ENCODE measurements around the gene KLHL36. TPM values are rescaled to one million over a fixed set of nuclear protein-coding genes. Genes with fewer than 3 reads are reported as not detected.
A peak's percentile ranks its signal among the peaks of the same experiment; 100 is the strongest.
"Not testable (repeated sequence)": the region's sequence is repeated elsewhere in the genome, so short reads cannot be mapped to it uniquely, and the experiment has no call there.

KLHL36 gene
- total RNA-seq, 1 donor from 2014 or later = 49.0 TPM

- H3K9me3 ChIP-seq (ENCODE audit: insufficient read depth, low read depth, low read length) = no peaks in the 10 kb centered on the region
- Mint-ChIP-seq H3K27ac (ENCODE audit: unreplicated experiment) (peak within 1 kb of the TSS; percentile 95), H3K9me3 (ENCODE audit: unreplicated experiment) (no peaks in the 10 kb centered on the region), H3K4me1 (ENCODE audit: low read depth, unreplicated experiment) (peaks cover 43% of the 10 kb centered on the region), H3K4me3 (ENCODE audit: unreplicated experiment) (peak within 1 kb of the TSS; percentile 97), H3K36me3 (ENCODE audit: low read depth, unreplicated experiment) (peaks cover 12% of the 10 kb centered on the region), H3K27me3 (ENCODE audit: low read depth, unreplicated experiment) (no peaks in the 10 kb centered on the region)
- H3K79me2 ChIP-seq (ENCODE audit: insufficient read depth, low read length) = peaks cover 47% of the 10 kb centered on the region
- FAIRE-seq (no peak), DNase-seq (ENCODE audit: low read depth) (peak; percentile 98)
- H3K4me3 ChIP-seq (ENCODE audit: insufficient read depth, low read depth, low read length) = peak within 1 kb of the TSS; percentile 85
- no peaks in the 10 kb centered on the region for H3K27me3 ChIP-seq (ENCODE audit: insufficient read depth, low read length)
- TF ChIP-seq EZH2 (IDR thresholded peaks at IDR 0.05; ENCODE audit: insufficient read depth, low read length) = no peak
- no peak for TF ChIP-seq CTCF (IDR thresholded peaks at IDR 0.05; ENCODE audit: insufficient read depth, low read depth, low read length)
- peak within 1 kb of the TSS; percentile 94 for H3K4me2 ChIP-seq (ENCODE audit: low read length)
- peak within 1 kb of the TSS; percentile 81 for H3K9ac ChIP-seq (ENCODE audit: low read length)
- H3K27ac ChIP-seq (ENCODE audit: low read depth, low read length) = peak within 1 kb of the TSS; percentile 60
- H4K20me1 ChIP-seq (ENCODE audit: insufficient read depth, low read length) = peaks cover 47% of the 10 kb centered on the region
- peaks cover 32% of the 10 kb centered on the region for H3K4me1 ChIP-seq (ENCODE audit: insufficient read depth, low read length)
- H3K36me3 ChIP-seq (ENCODE audit: insufficient read depth, low read length) = peaks cover 10% of the 10 kb centered on the region
- no peak within 1 kb of the TSS for H2AFZ ChIP-seq (ENCODE audit: low read depth, low read length)
Measured at GRCh38 chr16:84617791-84618580, 30.3 kb upstream of the KLHL36 start, which contains the start of gene COTL1. TSS of gene COTL1 (minus strand) at chr16:84618078. CDS start at chr16:84617914, 164 bp downstream.

- Histone ChIP-seq H2AFZ (ENCODE audit: low read depth, low read length) (no peak overlapping the region), H3K27ac (ENCODE audit: low read depth, low read length) (peak overlapping the region; percentile 60), H3K4me1 (ENCODE audit: insufficient read depth, low read length) (peaks cover 32% of the 10 kb centered on the region), H3K4me3 (ENCODE audit: insufficient read depth, low read depth, low read length) (no peak overlapping the region), H4K20me1 (ENCODE audit: insufficient read depth, low read length) (peaks cover 38% of the 10 kb centered on the region), H3K79me2 (ENCODE audit: insufficient read depth, low read length) (peaks cover 39% of the 10 kb centered on the region), H3K27me3 (ENCODE audit: insufficient read depth, low read length) (no peaks in the 10 kb centered on the region), H3K9me3 (ENCODE audit: insufficient read depth, low read depth, low read length) (no peaks in the 10 kb centered on the region), H3K9ac (ENCODE audit: low read length) (peak overlapping the region; percentile 59), H3K36me3 (ENCODE audit: insufficient read depth, low read length) (peaks cover 6% of the 10 kb centered on the region), H3K4me2 (ENCODE audit: low read length) (peak overlapping the region; percentile 81)
- peak; percentile 80 for FAIRE-seq
- peak; percentile 99 for DNase-seq (ENCODE audit: low read depth)
- Mint-ChIP-seq H3K4me3 (ENCODE audit: unreplicated experiment) (peak overlapping the region; percentile 69), H3K36me3 (ENCODE audit: low read depth, unreplicated experiment) (peaks cover 9% of the 10 kb centered on the region), H3K27ac (ENCODE audit: unreplicated experiment) (peak overlapping the region; percentile 95), H3K4me1 (ENCODE audit: low read depth, unreplicated experiment) (peaks cover 38% of the 10 kb centered on the region), H3K27me3 (ENCODE audit: low read depth, unreplicated experiment) (no peaks in the 10 kb centered on the region), H3K9me3 (ENCODE audit: unreplicated experiment) (no peaks in the 10 kb centered on the region)
- TF ChIP-seq EZH2 (IDR thresholded peaks at IDR 0.05; ENCODE audit: insufficient read depth, low read length) = no peak
- no peak for TF ChIP-seq CTCF (IDR thresholded peaks at IDR 0.05; ENCODE audit: insufficient read depth, low read depth, low read length)
Measured at GRCh38 chr16:84618581-84619460, 29.5 kb upstream of the KLHL36 start.

GRCh38 chr16:84620913-84621312, 27.4 kb upstream of the KLHL36 start:
- not testable (repeated sequence) for FAIRE-seq; H3K36me3 Mint-ChIP-seq (ENCODE audit: low read depth, unreplicated experiment); H3K36me3 ChIP-seq (ENCODE audit: insufficient read depth, low read length); H3K27ac ChIP-seq (ENCODE audit: low read depth, low read length); H3K9ac ChIP-seq (ENCODE audit: low read length); H3K27ac Mint-ChIP-seq (ENCODE audit: unreplicated experiment); H3K27me3 Mint-ChIP-seq (ENCODE audit: low read depth, unreplicated experiment); H2AFZ ChIP-seq (ENCODE audit: low read depth, low read length); DNase-seq (ENCODE audit: low read depth); H3K27me3 ChIP-seq (ENCODE audit: insufficient read depth, low read length); H3K4me3 Mint-ChIP-seq (ENCODE audit: unreplicated experiment); H3K9me3 Mint-ChIP-seq (ENCODE audit: unreplicated experiment); H3K9me3 ChIP-seq (ENCODE audit: insufficient read depth, low read depth, low read length); H3K4me3 ChIP-seq (ENCODE audit: insufficient read depth, low read depth, low read length); H3K4me2 ChIP-seq (ENCODE audit: low read length)
- peaks cover 18% of the 10 kb centered on the region for H3K79me2 ChIP-seq (ENCODE audit: insufficient read depth, low read length)
- H3K4me1 ChIP-seq (ENCODE audit: insufficient read depth, low read length) = peaks cover 17% of the 10 kb centered on the region
- peaks cover 17% of the 10 kb centered on the region for H4K20me1 ChIP-seq (ENCODE audit: insufficient read depth, low read length)
- H3K4me1 Mint-ChIP-seq (ENCODE audit: low read depth, unreplicated experiment) = peaks cover 18% of the 10 kb centered on the region
